Karpas-422 (cell line): ENCODE results near the gene ADRB2. TPM values are rescaled to one million over a fixed set of nuclear protein-coding genes. Genes with fewer than 3 reads are reported as not detected.

Experiments used
- DNase-seq: peaks from one replicate; pipeline ENCODE4 v3.0.0-alpha.2; 2015
- H2AFZ ChIP-seq: fragments of 200-600 bp; sonication (generic); 2 replicates; pipeline ENCODE4 v1.6.1; 2014; ENCODE audit warnings: antibody characterized with exemption, low read length, mixed read lengths
- H3K27ac ChIP-seq: fragments of 200-600 bp; sonication (generic); 2 replicates; pipeline ENCODE4 v1.5.1; 2014; ENCODE audit warnings: mild to moderate bottlenecking, low read length, moderate library complexity
- H3K27me3 ChIP-seq: fragments of 200-600 bp; sonication (generic); 2 replicates; pipeline ENCODE4 v1.6.1; 2014; ENCODE audit warnings: low read length, mixed read lengths
- H3K36me3 ChIP-seq: fragments of 200-600 bp; sonication (generic); 2 replicates; pipeline ENCODE4 v1.6.1; 2014; ENCODE audit warnings: low read length, mixed read lengths; ENCODE audit not compliant: insufficient read depth
- H3K4me1 ChIP-seq: fragments of 200-600 bp; sonication (generic); 2 replicates; pipeline ENCODE4 v1.6.1; 2014; ENCODE audit warnings: mild to moderate bottlenecking, low read length, mixed read lengths
- H3K4me2 ChIP-seq: fragments of 200-600 bp; sonication (generic); 2 replicates; pipeline ENCODE4 v1.6.1; 2014; ENCODE audit warnings: low read length, low read depth, mild to moderate bottlenecking; ENCODE audit not compliant: poor library complexity, severe bottlenecking
- H3K4me3 ChIP-seq: fragments of 200-600 bp; sonication (generic); 2 replicates; pipeline ENCODE4 v1.5.1; 2014; ENCODE audit warnings: mild to moderate bottlenecking, antibody characterized with exemption, low read length, mixed read lengths
- H3K79me2 ChIP-seq: fragments of 200-600 bp; sonication (generic); 2 replicates; pipeline ENCODE4 v1.6.1; 2014; ENCODE audit warnings: mild to moderate bottlenecking, low read length, mixed read lengths
- H3K9ac ChIP-seq: fragments of 200-600 bp; sonication (generic); 2 replicates; pipeline ENCODE4 v1.6.0; 2014; ENCODE audit warnings: low read length
- H3K9me2 ChIP-seq: fragments of 200-600 bp; sonication (generic), shearing (Covaris generic); replicated peaks from 2 replicates; pipeline ENCODE4 v1.6.0; 2014; ENCODE audit warnings: mild to moderate bottlenecking, low read length, moderate library complexity; ENCODE audit not compliant: insufficient read depth
- H3K9me3 ChIP-seq: fragments of 300-700, 200-600 bp; sonication (generic); 2 replicates; pipeline ENCODE4 v1.6.1; 2014; ENCODE audit warnings: low read length, mixed read lengths
- H4K20me1 ChIP-seq: fragments of 200-600 bp; sonication (generic); 2 replicates; pipeline ENCODE4 v1.6.1; 2014; ENCODE audit warnings: mild to moderate bottlenecking, antibody characterized with exemption, low read length, low read depth; ENCODE audit not compliant: insufficient read depth
- total RNA-seq: library from RNA; depleted of rRNA; stranded (reverse); fragments of >200 nt; shearing (Covaris generic); gene quantifications from 2 replicates; pipeline ENCODE4 v1.2.3, GENCODE V29; 2014; ENCODE audit warnings: low replicate concordance

Gene ADRB2
- total RNA-seq, 1 experiment from 2014 or later: 39.9 TPM

GRCh38 chr5:148846930-148847329, 20.5 kb downstream of the ADRB2 start:
- Histone ChIP-seq H3K79me2 (no peaks in the 10 kb centered on the region), H3K27me3 (no peaks in the 10 kb centered on the region), H3K4me1 (peaks cover 27% of the 10 kb centered on the region), H3K9me3 (no peaks in the 10 kb centered on the region), H3K4me2 (no peak overlapping the region), H4K20me1 (peaks cover 4% of the 10 kb centered on the region; the same call in 1 of the 2 replicates), H3K9me2 (no peaks in the 10 kb centered on the region), H2AFZ (no peak overlapping the region), H3K4me3 (no peak overlapping the region), H3K27ac (no peak overlapping the region), H3K36me3 (no peaks in the 10 kb centered on the region), H3K9ac (no peak overlapping the region)
- DNase-seq: no peak

- Histone ChIP-seq H3K27me3 (no peaks in the 10 kb centered on the region), H3K79me2 (no peaks in the 10 kb centered on the region), H3K9ac (no peak overlapping the region), H3K27ac (no peak overlapping the region), H3K9me3 (no peaks in the 10 kb centered on the region), H3K4me2 (no peak overlapping the region), H3K9me2 (no peaks in the 10 kb centered on the region), H4K20me1 (peaks cover 4% of the 10 kb centered on the region; the same call in 1 of the 2 replicates), H3K4me1 (peaks cover 27% of the 10 kb centered on the region), H3K36me3 (no peaks in the 10 kb centered on the region), H2AFZ (no peak overlapping the region), H3K4me3 (no peak overlapping the region)
- no peak for DNase-seq
These were observed 21.0 kb downstream of the ADRB2 start for GRCh38 chr5:148847456-148847855.

GRCh38 chr5:148848393-148849031, 22.1 kb downstream of the ADRB2 start:
- Histone ChIP-seq H3K9ac (no peak overlapping the region), H3K79me2 (no peaks in the 10 kb centered on the region), H4K20me1 (no peaks in the 10 kb centered on the region; the same call in 1 of the 2 replicates), H2AFZ (no peak overlapping the region), H3K4me3 (no peak overlapping the region), H3K27ac (no peak overlapping the region), H3K36me3 (no peaks in the 10 kb centered on the region), H3K9me2 (no peaks in the 10 kb centered on the region), H3K9me3 (no peaks in the 10 kb centered on the region), H3K27me3 (no peaks in the 10 kb centered on the region), H3K4me1 (peaks cover 27% of the 10 kb centered on the region), H3K4me2 (no peak overlapping the region)
- peak; percentile 52 for DNase-seq

GRCh38 chr5:148849461-148849860, 23.1 kb downstream of the ADRB2 start:
- no peak overlapping the region for H3K27ac ChIP-seq
- no peaks in the 10 kb centered on the region for H3K36me3 ChIP-seq
- H3K9ac ChIP-seq: no peak overlapping the region
- DNase-seq: no peak
- H4K20me1 ChIP-seq: no peaks in the 10 kb centered on the region; the same call in 1 of the 2 replicates
- H2AFZ ChIP-seq: no peak overlapping the region
- peaks cover 28% of the 10 kb centered on the region for H3K4me1 ChIP-seq
- no peaks in the 10 kb centered on the region for H3K9me3 ChIP-seq
- no peak overlapping the region for H3K4me2 ChIP-seq
- H3K27me3 ChIP-seq: no peaks in the 10 kb centered on the region
- H3K4me3 ChIP-seq: no peak overlapping the region
- H3K9me2 ChIP-seq: no peaks in the 10 kb centered on the region
- H3K79me2 ChIP-seq: no peaks in the 10 kb centered on the region

GRCh38 chr5:148850836-148851235, 24.4 kb downstream of the ADRB2 start:
- no peaks in the 10 kb centered on the region for H3K9me3 ChIP-seq
- H3K27me3 ChIP-seq: no peaks in the 10 kb centered on the region
- H3K9me2 ChIP-seq: no peaks in the 10 kb centered on the region
- H3K4me1 ChIP-seq: peaks cover 28% of the 10 kb centered on the region
- H4K20me1 ChIP-seq: no peaks in the 10 kb centered on the region; the same call in 1 of the 2 replicates
- no peak overlapping the region for H2AFZ ChIP-seq
- H3K79me2 ChIP-seq: no peaks in the 10 kb centered on the region
- no peak overlapping the region for H3K27ac ChIP-seq
- no peak overlapping the region for H3K4me3 ChIP-seq
- no peak overlapping the region for H3K4me2 ChIP-seq
- H3K36me3 ChIP-seq: no peaks in the 10 kb centered on the region
- DNase-seq: no peak
- H3K9ac ChIP-seq: no peak overlapping the region

GRCh38 chr5:148853868-148854267, 27.5 kb downstream of the ADRB2 start:
- H3K9ac ChIP-seq: no peak overlapping the region
- no peaks in the 10 kb centered on the region for H3K9me2 ChIP-seq
- H3K4me2 ChIP-seq: peak overlapping the region; percentile 25
- no peak overlapping the region for H3K27ac ChIP-seq
- H3K36me3 ChIP-seq: no peaks in the 10 kb centered on the region
- H2AFZ ChIP-seq: no peak overlapping the region
- no peaks in the 10 kb centered on the region for H3K79me2 ChIP-seq
- no peak overlapping the region for H3K4me3 ChIP-seq
- H3K4me1 ChIP-seq: peaks cover 20% of the 10 kb centered on the region
- no peaks in the 10 kb centered on the region; the same call in 1 of the 2 replicates for H4K20me1 ChIP-seq
- H3K27me3 ChIP-seq: no peaks in the 10 kb centered on the region
- no peaks in the 10 kb centered on the region for H3K9me3 ChIP-seq
- no peak for DNase-seq

- peaks cover 24% of the 10 kb centered on the region for H3K4me1 ChIP-seq
- H3K9me2 ChIP-seq: no peaks in the 10 kb centered on the region
- H3K27ac ChIP-seq: no peak overlapping the region
- H4K20me1 ChIP-seq: no peaks in the 10 kb centered on the region; the same call in 1 of the 2 replicates
- H3K27me3 ChIP-seq: no peaks in the 10 kb centered on the region
- no peak overlapping the region for H3K9ac ChIP-seq
- H3K4me2 ChIP-seq: no peak overlapping the region
- H3K9me3 ChIP-seq: no peaks in the 10 kb centered on the region
- DNase-seq: no peak
- H2AFZ ChIP-seq: no peak overlapping the region
- H3K4me3 ChIP-seq: no peak overlapping the region
- H3K79me2 ChIP-seq: no peaks in the 10 kb centered on the region
- H3K36me3 ChIP-seq: no peaks in the 10 kb centered on the region
These were observed 29.0 kb downstream of the ADRB2 start for GRCh38 chr5:148855249-148856008.

- H3K4me1 ChIP-seq: peaks cover 24% of the 10 kb centered on the region
- H3K9ac ChIP-seq: no peak overlapping the region
- no peaks in the 10 kb centered on the region for H3K9me3 ChIP-seq
- H4K20me1 ChIP-seq: no peaks in the 10 kb centered on the region; the same call in 1 of the 2 replicates
- H3K36me3 ChIP-seq: no peaks in the 10 kb centered on the region
- H3K27me3 ChIP-seq: no peaks in the 10 kb centered on the region
- H2AFZ ChIP-seq: no peak overlapping the region
- H3K4me2 ChIP-seq: no peak overlapping the region
- H3K27ac ChIP-seq: no peak overlapping the region
- H3K79me2 ChIP-seq: no peaks in the 10 kb centered on the region
- DNase-seq: no peak
- H3K4me3 ChIP-seq: no peak overlapping the region
- no peaks in the 10 kb centered on the region for H3K9me2 ChIP-seq
These were observed 29.6 kb downstream of the ADRB2 start for GRCh38 chr5:148856009-148856367.
